Ascending aorta (tissue), 2 donors: Measurements from ENCODE around the gene CRELD1. TPM values are rescaled to one million over a fixed set of nuclear protein-coding genes. Genes with fewer than 3 reads are reported as not detected.
"Not testable (repeated sequence)": the region's sequence is repeated elsewhere in the genome, so short reads cannot be mapped to it uniquely, and the experiment has no call there.

Experiments
- DNase-seq, 2 donors: peaks; one replicate each; pipeline ENCODE4 v3.0.0-alpha.2; 2019; ENCODE audit warnings: low spot score in 2 of 2
- H3K27ac ChIP-seq, 2 donors: fragments of 200-600 bp; sonication (generic); one replicate each; pipeline ENCODE4 v1.5.1; 2016 to 2017; ENCODE audit warnings: mild to moderate bottlenecking in 1 of 2
- H3K27me3 ChIP-seq: fragments of 200-600 bp; sonication (generic); one replicate; pipeline ENCODE4 v1.5.1; 2017
- H3K36me3 ChIP-seq, 2 donors: fragments of 200-600 bp; sonication (generic); one replicate each; pipeline ENCODE4 v1.5.1; 2016
- H3K4me1 ChIP-seq, 2 donors: fragments of 200-600 bp; sonication (generic); one replicate each; pipeline ENCODE4 v1.5.1; 2016 to 2017; ENCODE audit warnings: mild to moderate bottlenecking in 1 of 2
- H3K4me3 ChIP-seq, 2 donors: fragments of 200-600 bp; sonication (generic); one replicate each; pipeline ENCODE4 v1.5.1; 2016 to 2017; ENCODE audit warnings: mild to moderate bottlenecking in 1 of 2
- H3K9me3 ChIP-seq, 2 donors: fragments of 200-600 bp; sonication (generic); one replicate each; pipeline ENCODE4 v1.5.1; 2016
- intact Hi-C: fragments of 100-400 bp; cut with DNase I; formaldehyde crosslinking; loops from one replicate; pipeline ENCODE4 v1.15.1; 2023
- total RNA-seq: library from RNA; depleted of rRNA; stranded (reverse); fragments of >200 nt; gene quantifications from one replicate; pipeline ENCODE4 v1.1.0, GENCODE V29; 2016
- TF ChIP-seq, protein P1 (sequence below), 3 experiments: fragments of 200-600 bp in 2 of 3; fragments of 450-650 bp in 1 of 3; sonication (generic) in 2 of 3; IDR thresholded peaks; one replicate each; pipeline ENCODE4 v1.5.1; 2016 to 2019; ENCODE audit warnings: antibody characterized with exemption in 3 of 3, mild to moderate bottlenecking in 1 of 3, moderate library complexity in 1 of 3

CRELD1 gene
- total RNA-seq, 1 donor from 2014 or later = 35.8 TPM

DNA sequence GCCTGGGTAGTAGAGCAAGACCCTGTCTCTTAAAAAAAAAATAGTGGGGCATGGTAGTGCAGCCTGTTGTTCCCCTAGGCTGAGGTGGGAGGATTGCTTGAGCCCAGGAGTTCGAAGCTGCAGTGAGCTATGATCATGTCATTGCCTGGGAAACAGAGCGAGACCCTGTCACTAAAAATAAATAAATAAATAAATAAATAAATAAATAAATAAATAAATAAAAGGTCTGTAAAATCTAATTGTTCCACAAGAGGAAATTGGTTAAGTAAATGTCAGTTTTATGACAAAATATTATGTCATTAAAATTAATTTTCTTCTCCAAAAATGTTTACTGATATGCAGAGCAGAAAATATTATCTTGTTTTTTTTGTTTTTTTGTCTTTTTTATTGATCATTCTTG lies 5.3 kb downstream of the CRELD1 start:
- no peaks in the 10 kb centered on the region for H3K27me3 ChIP-seq
- no peak overlapping the region for H3K4me3 ChIP-seq
- no peaks in the 10 kb centered on the region for H3K9me3 ChIP-seq
- no peak overlapping the region for H3K27ac ChIP-seq
- TF ChIP-seq, protein P1, sequence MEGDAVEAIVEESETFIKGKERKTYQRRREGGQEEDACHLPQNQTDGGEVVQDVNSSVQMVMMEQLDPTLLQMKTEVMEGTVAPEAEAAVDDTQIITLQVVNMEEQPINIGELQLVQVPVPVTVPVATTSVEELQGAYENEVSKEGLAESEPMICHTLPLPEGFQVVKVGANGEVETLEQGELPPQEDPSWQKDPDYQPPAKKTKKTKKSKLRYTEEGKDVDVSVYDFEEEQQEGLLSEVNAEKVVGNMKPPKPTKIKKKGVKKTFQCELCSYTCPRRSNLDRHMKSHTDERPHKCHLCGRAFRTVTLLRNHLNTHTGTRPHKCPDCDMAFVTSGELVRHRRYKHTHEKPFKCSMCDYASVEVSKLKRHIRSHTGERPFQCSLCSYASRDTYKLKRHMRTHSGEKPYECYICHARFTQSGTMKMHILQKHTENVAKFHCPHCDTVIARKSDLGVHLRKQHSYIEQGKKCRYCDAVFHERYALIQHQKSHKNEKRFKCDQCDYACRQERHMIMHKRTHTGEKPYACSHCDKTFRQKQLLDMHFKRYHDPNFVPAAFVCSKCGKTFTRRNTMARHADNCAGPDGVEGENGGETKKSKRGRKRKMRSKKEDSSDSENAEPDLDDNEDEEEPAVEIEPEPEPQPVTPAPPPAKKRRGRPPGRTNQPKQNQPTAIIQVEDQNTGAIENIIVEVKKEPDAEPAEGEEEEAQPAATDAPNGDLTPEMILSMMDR (IDR thresholded peaks at IDR 0.05) = no peak
- intact Hi-C loops = loop anchor here (10.0 kb wide), 1 partner anchor 306 kb away; the partner anchor contains the start of gene TATDN2
- peaks cover 8 to 13% of the 10 kb centered on the region in 2 donors for H3K4me1 ChIP-seq
- no peak for DNase-seq
- H3K36me3 ChIP-seq = peaks cover 35 to 37% of the 10 kb centered on the region in 2 donors

DNA sequence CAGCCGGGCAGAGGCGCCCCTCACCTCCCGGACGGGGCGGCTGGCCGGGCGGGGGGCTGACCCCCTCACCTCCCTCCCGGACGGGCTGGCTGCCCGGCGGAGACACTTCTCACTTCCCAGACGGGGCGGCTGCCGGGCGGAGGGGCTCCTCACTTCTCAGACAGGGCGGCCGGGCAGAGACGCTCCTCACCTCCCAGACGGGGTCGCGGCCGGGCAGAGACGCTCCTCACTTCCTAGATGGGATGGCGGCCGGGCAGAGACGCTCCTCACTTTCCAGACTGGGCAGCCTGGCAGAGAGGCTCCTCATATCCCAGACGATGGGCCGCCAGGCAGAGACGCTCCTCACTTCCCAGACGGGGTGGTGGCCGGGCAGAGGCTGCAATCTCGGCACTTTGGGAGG lies 6.3 kb downstream of the CRELD1 start:
- peaks cover 37 to 38% of the 10 kb centered on the region in 2 donors for H3K36me3 ChIP-seq
- not testable (repeated sequence) for H3K4me1 ChIP-seq, H3K9me3 ChIP-seq, H3K27ac ChIP-seq, DNase-seq, H3K27me3 ChIP-seq, H3K4me3 ChIP-seq
- intact Hi-C loops = loop anchor here (10.0 kb wide), 1 partner anchor 305 kb away; the partner anchor contains the start of gene TATDN2

DNA sequence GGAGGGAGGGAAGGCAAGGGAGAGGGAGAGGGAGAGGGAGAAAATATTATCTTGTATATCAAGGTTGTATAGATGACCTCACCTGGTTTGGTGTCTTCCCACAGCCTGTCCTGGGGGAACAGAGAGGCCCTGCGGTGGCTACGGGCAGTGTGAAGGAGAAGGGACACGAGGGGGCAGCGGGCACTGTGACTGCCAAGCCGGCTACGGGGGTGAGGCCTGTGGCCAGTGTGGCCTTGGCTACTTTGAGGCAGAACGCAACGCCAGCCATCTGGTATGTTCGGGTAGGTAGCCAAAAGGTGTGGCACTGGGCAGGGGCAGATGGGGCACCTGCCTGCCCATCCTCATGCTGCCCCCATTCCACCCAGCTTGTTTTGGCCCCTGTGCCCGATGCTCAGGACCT lies 7.1 kb downstream of the CRELD1 start:
- H3K36me3 ChIP-seq = peaks cover 37% of the 10 kb centered on the region in 2 donors
- intact Hi-C loops = no loop called here

DNA sequence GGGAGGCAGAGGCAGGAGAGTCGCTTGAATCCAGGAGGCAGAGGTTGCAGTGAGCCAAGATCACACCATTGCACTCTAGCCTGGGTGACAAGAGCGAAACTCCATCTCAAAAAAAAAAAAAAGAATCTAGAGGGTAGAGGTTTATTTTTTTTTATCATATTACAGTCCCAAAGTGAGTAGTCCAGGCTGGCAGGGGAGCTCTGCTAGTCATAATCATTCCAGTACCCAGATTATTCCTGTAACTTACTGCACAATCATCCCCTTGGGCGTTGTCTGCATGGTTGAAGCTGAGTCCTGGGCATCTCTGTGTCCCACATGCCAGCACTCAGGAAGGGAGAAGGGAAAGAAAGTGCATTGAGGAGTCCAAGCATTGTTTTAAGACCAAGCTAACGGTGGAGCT lies 8.5 kb downstream of the CRELD1 start:
- intact Hi-C loops = no loop called here
- no peak for DNase-seq

More for the DNA sequence above, 7.1 kb downstream of the CRELD1 start:
- no peak for DNase-seq
- TF ChIP-seq, protein P1 (IDR thresholded peaks at IDR 0.05) = no peak
- Histone ChIP-seq H3K4me1 (no peaks in the 10 kb centered on the region), H3K9me3 (no peaks in the 10 kb centered on the region), H3K27ac (no peak overlapping the region), H3K27me3 (no peaks in the 10 kb centered on the region), H3K4me3 (no peak overlapping the region)

DNA sequence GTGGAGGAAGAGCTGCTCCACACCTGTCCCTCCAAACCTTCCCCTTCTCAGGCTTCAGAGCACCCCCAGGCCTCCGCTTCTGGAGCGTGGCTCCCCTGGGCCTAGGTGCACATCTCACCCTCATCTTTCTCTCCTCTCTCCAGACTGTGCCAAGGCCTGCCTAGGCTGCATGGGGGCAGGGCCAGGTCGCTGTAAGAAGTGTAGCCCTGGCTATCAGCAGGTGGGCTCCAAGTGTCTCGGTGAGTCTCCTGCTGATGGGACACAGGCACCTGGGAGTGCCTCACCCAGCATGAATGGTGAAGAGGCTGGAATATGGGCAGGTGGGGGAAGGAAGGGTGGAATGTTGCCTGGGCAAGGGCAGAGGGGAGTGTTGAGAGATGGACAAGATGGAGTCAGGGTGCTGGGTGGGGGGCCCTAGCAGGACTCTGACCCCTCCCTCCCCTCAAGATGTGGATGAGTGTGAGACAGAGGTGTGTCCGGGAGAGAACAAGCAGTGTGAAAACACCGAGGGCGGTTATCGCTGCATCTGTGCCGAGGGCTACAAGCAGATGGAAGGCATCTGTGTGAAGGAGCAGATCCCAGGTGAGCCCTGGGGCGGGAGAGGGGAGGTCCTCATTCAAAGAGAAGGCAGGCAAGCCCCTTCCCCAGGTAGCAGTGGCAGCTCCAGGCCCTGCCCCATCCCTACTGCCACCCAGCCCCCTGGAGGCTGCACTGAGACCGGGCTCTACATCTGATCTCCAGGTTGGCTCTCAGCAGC lies 9.5 kb downstream of the CRELD1 start:
- intact Hi-C loops = no loop called here
- Histone ChIP-seq H3K27ac (no peak overlapping the region), H3K9me3 (no peaks in the 10 kb centered on the region), H3K36me3 (peaks cover 16 to 17% of the 10 kb centered on the region in 2 donors), H3K4me3 (no peak overlapping the region), H3K4me1 (peaks cover 5 to 7% of the 10 kb centered on the region in 2 donors), H3K27me3 (no peaks in the 10 kb centered on the region)
- DNase-seq = no peak
- TF ChIP-seq, protein P1 (IDR thresholded peaks at IDR 0.05) = no peak

More for the DNA sequence above, 8.5 kb downstream of the CRELD1 start:
- H3K27me3 ChIP-seq = no peaks in the 10 kb centered on the region
- H3K9me3 ChIP-seq = no peaks in the 10 kb centered on the region
- no peaks in the 10 kb centered on the region for H3K4me1 ChIP-seq
- H3K27ac ChIP-seq = no peak overlapping the region
- peaks cover 26 to 27% of the 10 kb centered on the region in 2 donors for H3K36me3 ChIP-seq
- TF ChIP-seq, protein P1 (IDR thresholded peaks at IDR 0.05) = no peak
- H3K4me3 ChIP-seq = no peak overlapping the region

DNA sequence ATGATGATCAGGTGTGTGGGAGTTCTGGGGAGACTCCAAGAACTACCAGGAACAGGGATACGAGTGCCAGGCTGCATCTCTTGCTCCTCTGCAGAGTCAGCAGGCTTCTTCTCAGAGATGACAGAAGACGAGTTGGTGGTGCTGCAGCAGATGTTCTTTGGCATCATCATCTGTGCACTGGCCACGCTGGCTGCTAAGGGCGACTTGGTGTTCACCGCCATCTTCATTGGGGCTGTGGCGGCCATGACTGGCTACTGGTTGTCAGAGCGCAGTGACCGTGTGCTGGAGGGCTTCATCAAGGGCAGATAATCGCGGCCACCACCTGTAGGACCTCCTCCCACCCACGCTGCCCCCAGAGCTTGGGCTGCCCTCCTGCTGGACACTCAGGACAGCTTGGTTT lies 10.6 kb downstream of the CRELD1 start:
- TF ChIP-seq, protein P1 (IDR thresholded peaks at IDR 0.05) = no peak
- DNase-seq = no peak
- intact Hi-C loops = no loop called here

More for the DNA sequence above, 10.6 kb downstream of the CRELD1 start:
- Histone ChIP-seq H3K27me3 (no peaks in the 10 kb centered on the region), H3K27ac (no peak overlapping the region), H3K4me1 (peaks cover 5 to 7% of the 10 kb centered on the region in 2 donors), H3K36me3 (peaks cover 14 to 15% of the 10 kb centered on the region in 2 donors), H3K4me3 (no peak overlapping the region), H3K9me3 (no peaks in the 10 kb centered on the region)
